IPS DF 4.7 (cell line): Measurements from ENCODE around the gene GHDC.
"Not testable (repeated sequence)": the region's sequence is repeated elsewhere in the genome, so short reads cannot be mapped to it uniquely, and the experiment has no call there.

Source experiments
- DNase-seq: peaks from one replicate; pipeline ENCODE4 v3.0.0-alpha.2; 2013; ENCODE audit warnings: low spot score; ENCODE audit errors: extremely low read depth

GHDC gene

GRCh38 chr17:42202696-42203095, 8.4 kb upstream of the GHDC start:
- DNase-seq, result no peak

GRCh38 chr17:42202159-42202558, 7.9 kb upstream of the GHDC start:
- DNase-seq, result no peak

GRCh38 chr17:42201458-42201772, 7.1 kb upstream of the GHDC start:
- no peak for DNase-seq

- no peak for DNase-seq
Observed at GRCh38 chr17:42200706-42201457, 6.6 kb upstream of the GHDC start.

- no peak for DNase-seq
Observed at GRCh38 chr17:42199416-42200011, 5.2 kb upstream of the GHDC start.

- DNase-seq, result no peak
Observed at GRCh38 chr17:42198897-42199296, 4.6 kb upstream of the GHDC start.

- DNase-seq, result no peak
Observed at GRCh38 chr17:42197564-42198156, 3.4 kb upstream of the GHDC start.

- no peak for DNase-seq
Observed at GRCh38 chr17:42193216-42193968, 902 bp downstream of the GHDC start.

GRCh38 chr17:42192189-42193126, 1.8 kb downstream of the GHDC start:
- DNase-seq, result no peak

GRCh38 chr17:42191275-42191608, 3.1 kb downstream of the GHDC start:
- no peak for DNase-seq

GRCh38 chr17:42190491-42191274, 3.6 kb downstream of the GHDC start:
- DNase-seq, result no peak

- no peak for DNase-seq
Observed at GRCh38 chr17:42189651-42189965, 4.7 kb downstream of the GHDC start.

- no peak for DNase-seq
Observed at GRCh38 chr17:42188749-42189650, 5.3 kb downstream of the GHDC start.

GRCh38 chr17:42187833-42188232, 6.5 kb downstream of the GHDC start:
- DNase-seq, result no peak

- DNase-seq, result not testable (repeated sequence)
Observed at GRCh38 chr17:42186191-42186590, 8.1 kb downstream of the GHDC start.

GRCh38 chr17:42185621-42185930, 8.7 kb downstream of the GHDC start:
- DNase-seq, result no peak

- no peak for DNase-seq
Observed at GRCh38 chr17:42184713-42185620, 9.3 kb downstream of the GHDC start, which contains the start of gene HCRT. TSS of gene HCRT (minus strand) at chr17:42185452. CDS start at chr17:42185365, 87 bp downstream.
